ENCODE measurements around the gene CD52.

GRCh38 chr1:26302733-26303405, 14.9 kb upstream of the CD52 start:
- TF ChIP-seq CTCF (conservative IDR thresholded peaks at IDR 0.05) (no peak), EZH2 (IDR thresholded peaks at IDR 0.05; ENCODE audit: low read depth) (no peak)

Measured in PC-9 (cell line).